H1 (cell line): ENCODE measurements around the gene MYO7B. TPM values are rescaled to one million over a fixed set of nuclear protein-coding genes. Genes with fewer than 3 reads are reported as not detected.

Experiments
- CTCF ChIA-PET: fragments of 300-600 bp; sonication (Branson Sonifier 250); formaldehyde crosslinking; loops from one replicate; lab custom pipeline; 2021; ENCODE audit not compliant: partially characterized antibody; lab: Charles Lee
- POLR2A ChIA-PET: fragments of 300-600 bp; sonication (Branson Sonifier 250); formaldehyde crosslinking; loops from one replicate; lab custom pipeline; 2021; ENCODE audit warnings: inconsistent platforms; ENCODE audit not compliant: partially characterized antibody; lab: Charles Lee
- DNase-seq, 2 experiments: peaks; one replicate each; pipeline versions ENCODE4 v3.0.0 to v3.0.0-alpha.2; 2010 to 2022; ENCODE audit warnings: low spot score in 2 of 2, low read depth in 1 of 2, mixed read lengths in 1 of 2
- FAIRE-seq: peaks from 2 replicates; lab custom pipeline; 2011; peaks lifted over from hg19 to GRCh38; lab: Jason Lieb, UNC
- H2AFZ ChIP-seq: 2 replicates; pipeline ENCODE4 v1.8.1; 2012; ENCODE audit warnings: low read length, inconsistent platforms
- H2AK5ac ChIP-seq: 2 replicates; pipeline ENCODE4 v1.6.1; 2013; ENCODE audit warnings: low read depth, low read length
- H2BK120ac ChIP-seq: replicated peaks from 2 replicates; pipeline ENCODE3; 2013; ENCODE audit warnings: low read depth, low read length, inconsistent platforms
- H2BK12ac ChIP-seq: 2 replicates; pipeline ENCODE4 v1.6.1; 2013; ENCODE audit warnings: low read depth, low read length
- H2BK15ac ChIP-seq: 2 replicates; pipeline ENCODE4 v1.6.1; 2013; ENCODE audit warnings: low read length
- H2BK20ac ChIP-seq: 2 replicates; pipeline ENCODE4 v1.6.1; 2013; ENCODE audit warnings: low read length
- H2BK5ac ChIP-seq: 2 replicates; pipeline ENCODE4 v1.6.1; 2013; ENCODE audit warnings: low read depth, low read length
- H3K14ac ChIP-seq: 2 replicates; pipeline ENCODE4 v1.6.1; 2013; ENCODE audit warnings: inconsistent platforms; ENCODE audit not compliant: insufficient read length
- H3K18ac ChIP-seq: 2 replicates; pipeline ENCODE4 v1.6.1; 2013; ENCODE audit warnings: low read length; ENCODE audit errors: extremely low read depth
- H3K23ac ChIP-seq: 2 replicates; pipeline ENCODE4 v1.6.1; 2013; ENCODE audit warnings: inconsistent platforms; ENCODE audit not compliant: insufficient read length
- H3K23me2 ChIP-seq: 2 replicates; pipeline ENCODE4 v1.6.1; 2013; ENCODE audit warnings: low read depth, low read length
- H3K27ac ChIP-seq: 2 replicates; pipeline ENCODE4 v1.6.1; 2011; ENCODE audit warnings: low read depth, low read length, inconsistent platforms
- H3K27me3 ChIP-seq, 4 experiments: replicated peaks in 1 of 4; 1 replicate in 1 of 4; 2 replicates in 3 of 4; pipeline versions ENCODE4 v1.6.1 to v1.8.1; 2011 to 2013; ENCODE audit warnings: low read length in 3 of 4, mild to moderate bottlenecking in 3 of 4, inconsistent platforms in 2 of 4, mixed read lengths in 2 of 4, moderate library complexity in 1 of 4; ENCODE audit not compliant: control insufficient read depth in 3 of 4, insufficient read depth in 3 of 4; ENCODE audit errors: extremely low read depth in 1 of 4
- H3K36me3 ChIP-seq, 4 experiments: 2 replicates each; pipeline versions ENCODE4 v1.6.1 to v1.8.1; 2011 to 2013; ENCODE audit warnings: mild to moderate bottlenecking in 4 of 4, low read length in 3 of 4, moderate library complexity in 2 of 4, control low read depth in 1 of 4, inconsistent platforms in 1 of 4; ENCODE audit not compliant: insufficient read depth in 4 of 4, control insufficient read depth in 2 of 4
- H3K4ac ChIP-seq: replicated peaks from 2 replicates; pipeline ENCODE3; 2013; ENCODE audit warnings: low read length, low read depth, mixed read lengths, inconsistent platforms; ENCODE audit not compliant: insufficient read length
- H3K4me1 ChIP-seq, 4 experiments: replicated peaks in 1 of 4; 1 replicate in 1 of 4; 2 replicates in 3 of 4; pipeline versions ENCODE4 v1.6.1 to v1.8.1; 2011 to 2013; ENCODE audit warnings: low read length in 3 of 4, inconsistent platforms in 2 of 4, mixed read lengths in 1 of 4; ENCODE audit not compliant: insufficient read depth in 4 of 4, control insufficient read depth in 3 of 4
- H3K4me2 ChIP-seq, 2 experiments: 2 replicates each; pipeline versions ENCODE4 v1.6.1 to v1.8.1; 2011 to 2013; ENCODE audit warnings: low read depth in 2 of 2, low read length in 2 of 2, control low read depth in 1 of 2, inconsistent platforms in 1 of 2, mild to moderate bottlenecking in 1 of 2; ENCODE audit not compliant: insufficient read depth in 1 of 2
- H3K4me3 ChIP-seq, 4 experiments: fragments of 200-600, 300-600 bp in 1 of 4; sonication (generic), shearing (Covaris generic), sonication (Bioruptor Twin) in 1 of 4; 2 replicates each; pipeline versions ENCODE4 v1.5.1 to v1.8.1; 2011 to 2016; ENCODE audit warnings: low read length in 4 of 4, low read depth in 3 of 4, control low read depth in 2 of 4, inconsistent platforms in 2 of 4, mild to moderate bottlenecking in 2 of 4, mixed read lengths in 1 of 4, moderate library complexity in 1 of 4; ENCODE audit not compliant: insufficient read depth in 2 of 4; ENCODE audit errors: extremely low read depth in 1 of 4
- H3K56ac ChIP-seq: replicated peaks from 2 replicates; pipeline ENCODE3; 2013; ENCODE audit warnings: low read depth, mild to moderate bottlenecking, mixed read lengths, low read length, inconsistent platforms; ENCODE audit not compliant: insufficient read length
- H3K79me1 ChIP-seq: 2 replicates; pipeline ENCODE4 v1.6.1; 2013; ENCODE audit warnings: low read depth, low read length, control low read depth
- H3K79me2 ChIP-seq, 2 experiments: 2 replicates each; pipeline versions ENCODE4 v1.6.1 to v1.8.1; 2012 to 2013; ENCODE audit warnings: low read length in 2 of 2, mild to moderate bottlenecking in 2 of 2, inconsistent platforms in 1 of 2; ENCODE audit not compliant: insufficient read depth in 2 of 2, control insufficient read depth in 1 of 2
- H3K9ac ChIP-seq, 4 experiments: replicated peaks in 1 of 4; 1 replicate in 1 of 4; 2 replicates in 3 of 4; pipeline versions ENCODE4 v1.6.1 to v1.8.1; 2011 to 2013; ENCODE audit warnings: low read depth in 3 of 4, low read length in 3 of 4, control low read depth in 2 of 4, mild to moderate bottlenecking in 2 of 4, moderate library complexity in 2 of 4, inconsistent platforms in 1 of 4; ENCODE audit errors: extremely low read depth in 1 of 4
- H3K9me3 ChIP-seq, 2 experiments: 2 replicates each; pipeline versions ENCODE4 v1.6.1 to v1.8.1; 2012 to 2013; ENCODE audit warnings: mild to moderate bottlenecking in 2 of 2, moderate library complexity in 2 of 2, control low read depth in 1 of 2, inconsistent platforms in 1 of 2, low read depth in 1 of 2, low read length in 1 of 2, mixed read lengths in 1 of 2; ENCODE audit not compliant: insufficient read depth in 2 of 2
- H4K20me1 ChIP-seq, 2 experiments: replicated peaks in 1 of 2; 2 replicates each; pipeline versions ENCODE3 to v1.8.1; 2011 to 2013; ENCODE audit warnings: inconsistent platforms in 2 of 2, low read length in 2 of 2, mild to moderate bottlenecking in 1 of 2; ENCODE audit not compliant: insufficient read depth in 2 of 2, control insufficient read depth in 1 of 2
- H4K5ac ChIP-seq: 2 replicates; pipeline ENCODE4 v1.6.1; 2013; ENCODE audit warnings: low read length, low read depth, mixed read lengths, inconsistent platforms; ENCODE audit not compliant: insufficient read length
- H4K8ac ChIP-seq: 2 replicates; pipeline ENCODE4 v1.8.0; 2013; ENCODE audit warnings: mild to moderate bottlenecking, moderate library complexity, low read length, inconsistent platforms; ENCODE audit not compliant: insufficient read depth; ENCODE audit errors: extremely low read depth
- H4K91ac ChIP-seq: replicated peaks from 2 replicates; pipeline ENCODE3; 2013; ENCODE audit warnings: low read length, mixed read lengths, inconsistent platforms; ENCODE audit not compliant: insufficient read length
- CEBPB ChIP-seq: IDR thresholded peaks from 2 replicates; pipeline ENCODE4 v1.6.1; 2012; ENCODE audit warnings: low read depth, low read length
- CHD1 ChIP-seq: IDR thresholded peaks from 2 replicates; pipeline ENCODE4 v1.6.1; 2012; ENCODE audit warnings: low read depth, low read length, improper control_type of control experiment
- CTCF ChIP-seq, 3 experiments: IDR thresholded peaks; 1 replicate in 2 of 3; 2 replicates in 1 of 3; pipeline versions ENCODE4 v1.5.1 to v1.6.1; 2011; ENCODE audit warnings: low read length in 3 of 3, mild to moderate bottlenecking in 3 of 3, inconsistent platforms in 2 of 3, low read depth in 1 of 3, moderate library complexity in 1 of 3; ENCODE audit not compliant: insufficient read depth in 1 of 3; ENCODE audit errors: control extremely low read depth in 1 of 3
- RAD21 ChIP-seq, 2 experiments: IDR thresholded peaks in 1 of 2; conservative IDR thresholded peaks in 1 of 2; 2 replicates each; pipeline ENCODE4 v1.6.1; 2011; ENCODE audit warnings: low read depth in 2 of 2, low read length in 2 of 2, improper control_type of control experiment in 1 of 2, inconsistent platforms in 1 of 2, mild to moderate bottlenecking in 1 of 2, moderate library complexity in 1 of 2
- SIRT6 ChIP-seq: IDR thresholded peaks from one replicate; pipeline ENCODE4 v1.7.1; 2012; ENCODE audit warnings: low read length, inconsistent platforms
- SIX5 ChIP-seq: IDR thresholded peaks from 2 replicates; pipeline ENCODE4 v1.6.1; 2011; ENCODE audit warnings: mild to moderate bottlenecking, low read depth, low read length
- USF2 ChIP-seq: IDR thresholded peaks from 2 replicates; pipeline ENCODE4 v1.6.1; 2011; ENCODE audit warnings: low read length, improper control_type of control experiment
- ZNF274 ChIP-seq: IDR thresholded peaks from 2 replicates; pipeline ENCODE4 v1.7.0; 2012; ENCODE audit warnings: low read length, borderline replicate concordance; ENCODE audit errors: extremely low read depth
- WGBS, 2 experiments: shearing (Covaris generic) in 1 of 2; methylation state at CpG; one replicate each; pipeline versions ENCODE4 v1.1.6 to v1.1.7; 2013 to 2015; ENCODE audit warnings: low lambda C conversion rate in 2 of 2, mixed read lengths in 2 of 2, inconsistent platforms in 1 of 2, low coverage in 1 of 2, missing lambda C conversion rate in 1 of 2; ENCODE audit not compliant: insufficient replicate concordance in 2 of 2, insufficient coverage in 1 of 2, insufficient read length in 1 of 2; ENCODE audit errors: extremely low coverage in 1 of 2, missing lambda C conversion rate in 1 of 2; 5-methylcytosine and 5-hydroxymethylcytosine counted together
- polyA plus RNA-seq, 7 experiments: library from polyadenylated mRNA; depleted of rRNA in 3 of 7; stranded (reverse) in 5 of 7; unstranded in 2 of 7; fragments of >200 nt in 5 of 7; fragments of 200-250 nt in 2 of 7; gene quantifications; 1 replicate in 5 of 7; 2 replicates in 1 of 7; 4 replicates in 1 of 7; pipeline versions ENCODE4 v1.2.1 to v1.2.3, GENCODE V29; 2011 to 2013; ENCODE audit warnings: missing spikeins in 2 of 7, mixed read lengths in 2 of 7
- total RNA-seq: library from RNA; stranded (reverse); fragmentation: NEBNext Ultra II Directional; extraction: Animal tissue kit (Norgen Biotek cat#: 25700); gene quantifications from 2 replicates; pipeline ENCODE4 v1.2.1, GENCODE V29; 2021

The MYO7B gene
- total and polyA plus RNA-seq, 2 of the 8 experiments (the other 6 are each of a cell fraction or from before 2014, with no cell fraction given), result not detected

GRCh38 chr2:127570282-127571250 lies 35.1 kb downstream of the MYO7B start:
- no peak overlapping the region for H3K23ac ChIP-seq
- H3K9ac ChIP-seq, result no peak overlapping the region
- FAIRE-seq (no peak), DNase-seq (peak in 1 of 2 experiments; percentile 39)
- H3K9me3 ChIP-seq, result no peaks in the 10 kb centered on the region
- no peak overlapping the region for H2BK120ac ChIP-seq
- WGBS, 2 experiments, result 82% methylated on average over 18 of the region's 18 CpGs; no CpG with 5 or more reads in 1 of the 2 experiments
- ChIA-PET CTCF (interaction anchor here (0.5 kb wide), 1 partner anchor 46 kb away, joined by 3 read pairs; no protein-coding TSS in a partner anchor), POLR2A (no interaction called here)
- no peaks in the 10 kb centered on the region for H3K23me2 ChIP-seq
- H2BK20ac ChIP-seq, result no peak overlapping the region
- H4K91ac ChIP-seq, result no peak overlapping the region
- H3K27me3 ChIP-seq, result no peaks in the 10 kb centered on the region
- no peak overlapping the region for H3K4ac ChIP-seq
- H3K79me1 ChIP-seq, result no peaks in the 10 kb centered on the region
- H4K5ac ChIP-seq, result no peak overlapping the region
- H2AFZ ChIP-seq, result no peak overlapping the region
- H3K27ac ChIP-seq, result no peak overlapping the region
- no peaks in the 10 kb centered on the region for H4K20me1 ChIP-seq
- H2BK12ac ChIP-seq, result no peak overlapping the region
- H3K4me2 ChIP-seq, result no peak overlapping the region
- H3K56ac ChIP-seq, result no peak overlapping the region
- H3K4me3 ChIP-seq, result no peak overlapping the region
- no peak overlapping the region for H3K14ac ChIP-seq
- H2BK15ac ChIP-seq, result no peak overlapping the region
- no peaks in the 10 kb centered on the region for H3K79me2 ChIP-seq
- peaks cover 0 to 3% (median 2%) of the 10 kb centered on the region in 4 experiments; a peak in 2 of 7 replicates for H3K4me1 ChIP-seq
- H2BK5ac ChIP-seq, result no peak overlapping the region
- no peak overlapping the region for H3K18ac ChIP-seq
- no peaks in the 10 kb centered on the region for H3K36me3 ChIP-seq
- no peak overlapping the region for H4K8ac ChIP-seq
- H2AK5ac ChIP-seq, result peak overlapping the region; percentile 83; the same call in 1 of the 2 replicates
- TF ChIP-seq CEBPB, result no peak
- no peak for TF ChIP-seq ZNF274
- no peak for TF ChIP-seq RAD21 (IDR thresholded peaks at IDR 0.05 in 1 of 2, conservative IDR thresholded peaks at IDR 0.05 in 1 of 2; ENCODE audit: low read depth in 2 of 2, low read length in 2 of 2)
- no peak for TF ChIP-seq CTCF (IDR thresholded peaks at IDR 0.05; ENCODE audit: control extremely low read depth in 1 of 3, insufficient read depth in 1 of 3, low read depth in 1 of 3, low read length in 3 of 3)
- no peak for TF ChIP-seq USF2
- TF ChIP-seq CHD1, result no peak
- no peak for TF ChIP-seq SIRT6
- TF ChIP-seq SIX5, result no peak
